GM18508 (cell line): ENCODE results near the gene FNBP1.

ENCODE experiments used
- ATAC-seq: cut with Tn5 transposase; IDR thresholded peaks from one replicate; pipeline ENCODE4 v1.9.1; 2021; ENCODE audit warnings: moderate number of reproducible peaks; ENCODE audit not compliant: insufficient read depth, unreplicated experiment

Gene FNBP1

DNA sequence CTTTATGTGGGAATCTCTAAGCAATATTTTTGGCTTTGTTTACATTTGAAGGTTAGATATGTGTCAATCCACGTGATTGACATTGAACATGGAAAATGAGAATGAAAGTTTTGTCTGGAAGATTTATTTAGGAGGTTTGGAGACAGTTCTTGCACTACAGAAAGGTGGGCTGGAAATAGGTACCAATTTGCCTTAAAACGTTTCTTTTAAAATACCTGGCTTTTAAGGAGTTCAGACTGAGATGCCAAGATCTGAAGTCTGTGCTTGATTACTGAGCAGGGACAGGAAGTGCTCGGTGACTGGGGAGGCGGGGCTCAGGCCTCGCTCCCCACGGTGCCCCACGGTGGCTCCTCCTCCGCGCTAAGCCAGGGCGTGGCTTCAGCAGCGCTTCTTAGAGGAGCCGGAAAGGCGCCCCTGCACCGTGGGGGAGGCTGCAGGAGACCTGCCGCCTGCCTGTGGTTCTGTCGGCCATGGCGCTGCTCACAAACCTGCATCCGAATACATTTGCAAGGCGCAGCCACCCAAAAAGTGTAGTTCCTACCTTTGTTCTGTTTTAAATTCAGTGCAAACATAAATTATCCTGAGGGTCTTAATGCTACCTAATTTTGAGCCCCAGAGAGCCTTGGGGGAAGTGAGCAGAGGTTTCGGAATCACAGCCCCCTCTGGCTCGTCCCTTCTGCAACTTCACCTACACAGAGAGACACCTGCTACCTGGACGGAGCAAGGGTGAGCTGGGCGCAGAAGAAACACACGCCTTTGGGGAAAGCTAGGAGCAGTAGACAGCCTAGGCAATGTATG, 158.6 kb downstream of the FNBP1 start:
- ATAC-seq: no peak

DNA sequence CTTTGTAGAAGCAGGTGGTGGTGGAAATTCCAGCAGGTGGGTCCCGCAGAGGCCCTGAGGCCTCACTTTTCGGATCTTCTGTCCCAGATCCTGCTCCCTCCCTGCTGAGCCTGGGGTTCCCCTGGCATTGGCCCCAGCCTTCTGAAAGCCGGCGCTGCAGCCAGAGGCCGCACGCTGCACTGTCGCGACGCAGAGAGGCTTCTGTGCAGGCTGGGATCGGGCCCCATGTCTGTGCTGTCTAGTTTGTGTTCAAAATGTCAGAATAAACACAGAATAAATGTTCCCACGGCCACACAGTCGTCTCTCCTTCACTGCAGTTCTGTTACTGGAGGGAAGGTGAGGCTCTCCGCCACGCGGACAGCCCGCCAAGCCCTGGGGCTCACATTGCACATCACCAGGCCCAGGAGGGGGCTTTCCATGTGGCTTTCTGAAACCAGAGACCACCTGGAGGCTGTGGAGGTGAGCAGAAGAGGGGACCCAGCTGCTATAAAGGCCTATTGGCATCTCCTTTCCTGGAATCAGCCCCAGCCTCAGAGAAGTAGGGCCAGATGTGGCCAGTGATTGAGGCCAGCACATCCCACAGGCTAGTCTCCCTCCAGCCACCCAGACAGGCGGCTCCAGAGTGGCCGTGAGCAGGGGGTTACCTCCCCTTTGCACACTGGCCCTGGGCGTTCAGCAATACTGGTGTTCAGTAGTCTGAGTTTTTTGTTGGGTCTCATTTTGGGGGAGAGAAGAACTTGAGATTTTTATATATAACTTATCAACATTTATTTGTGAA, 161.3 kb downstream of the FNBP1 start:
- ATAC-seq: no peak

DNA sequence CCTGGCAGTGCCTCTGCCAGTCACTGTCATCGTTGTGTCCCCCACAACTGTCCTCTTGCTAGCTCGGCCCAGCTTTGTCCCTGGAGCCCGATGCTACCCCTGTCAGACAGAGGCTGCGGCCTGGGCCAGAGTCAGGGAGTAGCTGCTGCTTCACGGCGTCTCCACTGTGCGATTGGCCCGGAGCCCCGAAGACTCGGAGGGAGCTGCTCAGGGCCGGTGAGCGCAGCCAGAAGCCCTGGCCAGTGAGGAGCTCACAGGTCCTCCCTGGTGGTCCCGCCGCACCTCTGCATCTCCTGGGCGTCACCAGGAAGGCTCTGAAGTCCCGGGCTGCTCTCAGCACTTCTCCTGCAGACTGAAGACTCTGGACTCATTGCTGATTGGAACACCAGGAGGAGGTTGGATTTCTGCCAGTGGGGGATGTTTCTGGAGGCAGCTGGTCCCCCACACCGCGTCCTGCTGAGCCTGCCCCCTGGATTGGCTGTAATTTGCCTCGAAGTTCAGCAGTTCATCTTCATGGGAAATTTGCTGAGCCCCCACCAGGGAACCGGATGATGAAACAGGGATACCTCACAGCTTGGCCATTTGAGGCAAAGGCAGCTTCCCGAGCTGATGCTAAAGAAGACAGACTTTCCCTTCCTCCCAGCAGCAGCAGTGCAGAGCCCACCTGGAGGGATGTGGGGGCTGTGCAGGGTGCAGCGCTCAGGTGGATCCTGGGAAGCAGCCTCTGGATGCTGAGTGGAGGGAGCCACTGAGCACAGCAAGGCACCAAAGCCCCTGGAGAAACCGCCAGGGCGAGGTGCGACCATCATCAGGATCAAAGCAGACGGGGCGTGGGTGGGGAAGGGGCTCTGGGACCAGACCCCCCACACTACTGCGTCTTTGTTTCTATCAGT, 162.1 kb downstream of the FNBP1 start:
- ATAC-seq: no peak

DNA sequence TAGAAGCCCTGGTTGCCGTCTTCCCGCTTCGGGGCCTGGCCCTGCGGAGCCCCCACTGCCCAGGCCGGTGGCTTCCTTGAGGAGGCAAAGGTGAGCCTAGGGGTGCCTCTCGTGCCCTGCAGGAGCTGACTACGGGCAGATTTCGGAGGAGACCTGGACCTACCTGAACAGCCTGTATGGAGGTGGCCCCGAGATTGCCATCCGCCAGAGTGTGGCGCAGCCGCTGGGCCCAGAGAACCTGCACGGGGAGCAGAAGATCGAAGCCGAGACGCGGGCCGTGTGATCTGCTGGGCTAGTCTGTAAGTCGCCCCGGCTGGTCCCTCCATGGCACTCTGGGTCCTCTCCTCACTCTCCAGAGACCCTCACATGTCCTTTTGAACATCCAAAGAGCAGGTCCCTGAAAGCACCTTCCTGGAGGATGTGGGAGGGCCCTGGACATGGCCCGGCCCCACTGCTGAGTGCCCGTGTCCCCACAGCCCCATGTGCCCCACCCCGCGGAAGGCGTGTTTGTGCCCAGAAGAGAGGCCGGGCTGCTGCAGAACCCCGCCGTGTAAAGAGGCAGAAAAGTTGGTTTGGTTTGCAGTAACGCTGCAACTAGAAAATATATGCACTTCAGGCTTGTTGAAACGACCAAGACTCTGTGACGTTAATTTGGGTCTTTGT, 162.9 kb downstream of the FNBP1 start:
- ATAC-seq: no peak

DNA sequence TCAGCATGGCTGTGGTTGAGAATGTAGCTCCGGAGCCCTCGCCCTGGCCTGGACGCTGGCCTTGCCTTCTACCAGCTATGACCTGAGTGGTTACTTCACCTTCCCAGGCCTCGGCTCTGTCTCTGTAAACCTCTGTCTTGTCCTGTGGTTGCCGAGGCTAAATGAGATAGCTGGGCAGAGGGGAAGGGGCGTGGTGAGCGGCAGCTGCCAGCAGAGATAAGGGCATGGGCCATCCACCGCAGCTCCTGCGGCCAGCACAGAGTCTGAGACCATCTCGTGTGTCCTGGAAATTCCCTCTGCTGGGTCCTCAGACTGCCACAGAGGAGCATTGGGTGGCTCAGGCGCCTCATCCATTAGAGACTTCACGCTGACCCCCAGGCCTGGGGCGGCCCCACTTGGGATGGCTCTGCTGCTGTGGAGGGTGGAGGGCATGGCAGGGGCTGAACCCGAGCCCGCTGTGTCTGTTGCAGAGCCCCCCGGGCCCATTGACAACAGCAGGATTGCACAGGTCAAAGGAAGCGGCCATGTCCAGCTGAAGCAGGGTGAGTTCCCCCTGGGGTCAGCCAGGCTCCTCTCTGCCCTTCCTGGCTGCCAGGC, 163.8 kb downstream of the FNBP1 start:
- no peak for ATAC-seq

DNA sequence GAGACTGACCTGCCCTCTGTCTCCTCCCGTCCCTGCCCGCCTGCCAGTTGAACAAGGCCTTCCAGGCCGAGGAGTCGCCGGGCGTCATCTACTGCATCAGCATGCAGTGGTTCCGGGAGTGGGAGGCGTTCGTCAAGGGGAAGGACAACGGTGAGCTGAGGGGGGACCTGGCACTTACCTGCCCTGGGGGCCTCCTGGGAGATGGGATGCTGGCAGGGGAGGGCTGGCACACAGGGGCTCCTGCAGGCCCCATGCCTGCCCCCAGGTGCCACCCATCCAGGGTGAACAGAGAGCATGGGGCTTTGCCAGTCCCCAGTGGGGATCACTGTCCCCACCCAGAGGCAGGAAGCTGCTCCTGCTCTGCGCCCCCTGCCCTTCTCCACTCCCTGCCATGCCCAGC, 164.7 kb downstream of the FNBP1 start:
- ATAC-seq: no peak

DNA sequence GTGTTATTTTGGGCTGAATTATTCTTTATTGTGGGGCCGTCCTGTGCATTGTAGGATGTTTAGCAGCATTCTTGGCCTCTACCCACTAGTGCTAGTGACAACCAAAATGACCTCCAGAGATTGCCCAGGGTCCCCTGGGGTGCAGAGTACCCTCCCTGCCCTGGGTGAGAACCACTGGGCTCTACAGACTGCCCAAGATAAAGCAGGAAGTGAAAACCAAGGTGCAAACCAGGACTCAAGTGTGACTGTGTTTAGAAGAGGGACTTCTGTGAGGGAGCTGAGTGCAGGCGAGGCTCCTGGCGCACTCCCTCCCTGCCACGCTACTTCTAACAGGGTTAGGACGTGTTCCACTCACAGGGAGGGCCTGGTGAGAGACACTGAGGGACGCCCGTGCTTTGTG, 166.2 kb downstream of the FNBP1 start:
- no peak for ATAC-seq

DNA sequence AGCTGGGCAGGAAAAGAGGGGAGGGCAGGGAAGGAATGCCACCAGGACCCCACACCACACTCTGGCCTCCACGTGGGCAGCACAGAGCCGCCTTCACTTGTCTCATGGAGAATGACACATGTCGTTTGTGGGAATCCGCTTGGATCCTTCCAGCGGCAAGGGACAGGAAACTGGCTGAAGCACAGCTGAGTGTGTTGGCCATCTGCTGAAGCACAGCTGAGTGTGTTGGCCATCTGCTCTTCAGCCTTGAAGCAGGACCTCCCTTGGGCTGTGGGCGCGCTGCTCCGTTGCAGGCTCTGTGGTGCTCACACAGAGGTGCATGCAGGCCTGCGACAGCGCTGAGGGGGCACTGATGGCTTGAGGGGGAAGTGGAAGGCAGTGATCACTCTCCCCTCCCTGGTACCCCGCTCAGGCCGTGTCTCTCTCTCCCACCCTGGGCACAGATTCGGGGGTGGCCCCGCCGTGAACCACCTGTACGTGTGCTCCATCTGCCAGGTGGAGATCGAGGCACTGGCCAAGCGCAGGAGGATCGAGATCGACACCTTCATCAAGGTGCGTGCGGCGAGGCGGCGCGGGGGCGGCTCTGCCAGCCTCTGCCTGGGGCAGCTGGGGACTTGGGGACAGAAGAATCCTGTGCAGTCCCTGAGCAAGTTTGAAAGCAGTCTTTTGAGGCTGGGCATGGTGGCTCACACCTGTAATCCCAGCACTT, 167.1 kb downstream of the FNBP1 start:
- no peak for ATAC-seq

DNA sequence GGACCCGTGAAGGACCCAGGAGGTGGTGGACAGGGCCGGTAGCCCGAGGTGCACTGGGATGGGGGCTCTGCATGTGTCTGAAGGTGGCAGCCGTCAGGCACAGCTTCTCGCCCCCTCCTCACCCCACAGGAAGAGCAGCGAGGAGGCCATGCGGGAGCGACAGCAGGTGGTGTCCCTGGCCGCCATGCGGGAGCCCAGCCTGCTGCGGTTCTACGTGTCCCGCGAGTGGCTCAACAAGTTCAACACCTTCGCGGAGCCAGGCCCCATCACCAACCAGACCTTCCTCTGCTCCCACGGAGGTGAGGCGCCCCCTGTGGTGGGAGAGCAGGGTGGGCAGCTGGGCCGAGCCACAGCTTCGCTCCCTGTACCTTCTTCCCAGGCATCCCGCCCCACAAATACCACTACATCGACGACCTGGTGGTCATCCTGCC, 167.8 kb downstream of the FNBP1 start:
- no peak for ATAC-seq

DNA sequence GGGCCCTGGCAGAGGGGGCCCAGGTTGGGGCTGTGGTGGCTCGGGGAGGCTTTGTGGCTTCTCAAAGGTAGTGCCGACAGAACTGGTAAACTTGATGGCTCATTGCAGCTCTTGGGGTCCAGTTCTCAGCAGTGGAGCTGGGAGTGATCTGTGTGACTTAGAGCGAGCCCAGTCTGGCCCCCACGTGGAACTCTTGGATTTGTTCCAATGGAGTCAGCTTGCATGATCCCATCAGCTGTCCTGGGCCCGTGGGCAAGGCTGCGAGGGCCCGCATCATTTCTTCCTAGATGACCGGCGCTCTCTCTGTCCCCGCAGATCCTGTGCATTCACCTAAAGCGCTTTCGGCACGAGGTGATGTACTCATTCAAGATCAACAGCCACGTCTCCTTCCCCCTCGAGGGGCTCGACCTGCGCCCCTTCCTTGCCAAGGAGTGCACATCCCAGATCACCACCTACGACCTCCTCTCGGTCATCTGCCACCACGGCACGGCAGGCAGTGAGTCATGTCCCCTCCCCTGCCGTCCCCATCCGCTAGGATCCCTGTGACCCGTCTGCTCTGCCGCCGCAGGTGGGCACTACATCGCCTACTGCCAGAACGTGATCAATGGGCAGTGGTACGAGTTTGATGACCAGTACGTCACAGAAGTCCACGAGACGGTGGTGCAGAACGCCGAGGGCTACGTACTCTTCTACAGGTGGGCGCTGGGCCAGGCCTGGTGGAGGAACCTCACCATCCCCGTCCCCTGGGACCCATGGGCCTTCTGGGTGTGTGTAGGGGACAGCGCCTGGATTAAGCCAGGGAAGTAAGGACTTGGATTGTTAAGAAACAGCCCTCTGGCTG, 168.5 kb downstream of the FNBP1 start:
- no peak for ATAC-seq

DNA sequence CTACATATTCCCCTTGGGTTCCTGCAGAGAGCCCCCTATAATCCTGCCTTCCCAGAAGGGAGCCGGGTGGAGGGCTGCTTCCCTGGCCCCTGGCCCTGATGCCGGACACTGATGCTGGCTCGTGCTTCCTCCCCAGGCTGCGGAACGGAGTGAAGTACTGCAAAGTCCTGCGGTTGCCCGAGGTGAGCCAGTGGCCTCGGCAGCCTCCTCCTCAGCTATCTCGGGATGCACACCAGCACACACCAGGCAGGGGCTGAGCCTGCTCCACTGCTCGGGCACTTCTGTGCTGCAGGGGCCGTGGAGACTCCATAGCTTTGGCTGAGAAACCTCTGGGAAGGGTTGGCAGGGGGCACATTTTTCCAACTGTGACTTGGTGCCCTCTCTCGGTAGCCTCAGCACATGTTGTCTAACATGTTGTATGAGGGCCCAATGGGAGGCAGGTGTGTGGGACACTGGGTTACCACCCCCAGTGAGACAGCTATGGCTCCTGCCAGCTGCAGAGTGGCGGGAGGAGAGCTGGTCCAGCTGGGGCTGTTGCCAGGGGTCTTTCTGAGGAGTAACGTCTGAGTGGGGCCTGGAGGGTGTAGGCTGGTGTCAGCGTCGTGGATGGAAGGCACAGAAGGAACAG, 169.3 kb downstream of the FNBP1 start:
- no peak for ATAC-seq

DNA sequence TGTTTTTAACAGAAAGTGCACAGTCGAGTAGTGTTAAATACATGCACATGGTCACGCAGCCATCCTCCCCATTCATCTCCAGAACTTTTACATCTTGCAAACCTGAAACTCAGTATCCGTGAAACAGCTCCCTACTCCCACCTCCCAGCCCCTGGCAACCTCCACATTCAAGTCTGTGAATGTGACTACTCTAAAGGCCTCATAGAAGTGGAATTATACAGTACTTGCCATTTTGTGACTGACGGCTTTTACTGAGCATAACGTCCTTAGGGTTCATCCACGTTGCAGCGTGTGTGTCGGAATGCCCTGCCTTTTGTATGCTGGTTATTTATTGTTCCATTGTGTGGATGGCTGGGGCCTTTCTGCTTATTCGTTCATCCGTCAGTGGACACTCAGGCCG, 171.9 kb downstream of the FNBP1 start:
- ATAC-seq: no peak

DNA sequence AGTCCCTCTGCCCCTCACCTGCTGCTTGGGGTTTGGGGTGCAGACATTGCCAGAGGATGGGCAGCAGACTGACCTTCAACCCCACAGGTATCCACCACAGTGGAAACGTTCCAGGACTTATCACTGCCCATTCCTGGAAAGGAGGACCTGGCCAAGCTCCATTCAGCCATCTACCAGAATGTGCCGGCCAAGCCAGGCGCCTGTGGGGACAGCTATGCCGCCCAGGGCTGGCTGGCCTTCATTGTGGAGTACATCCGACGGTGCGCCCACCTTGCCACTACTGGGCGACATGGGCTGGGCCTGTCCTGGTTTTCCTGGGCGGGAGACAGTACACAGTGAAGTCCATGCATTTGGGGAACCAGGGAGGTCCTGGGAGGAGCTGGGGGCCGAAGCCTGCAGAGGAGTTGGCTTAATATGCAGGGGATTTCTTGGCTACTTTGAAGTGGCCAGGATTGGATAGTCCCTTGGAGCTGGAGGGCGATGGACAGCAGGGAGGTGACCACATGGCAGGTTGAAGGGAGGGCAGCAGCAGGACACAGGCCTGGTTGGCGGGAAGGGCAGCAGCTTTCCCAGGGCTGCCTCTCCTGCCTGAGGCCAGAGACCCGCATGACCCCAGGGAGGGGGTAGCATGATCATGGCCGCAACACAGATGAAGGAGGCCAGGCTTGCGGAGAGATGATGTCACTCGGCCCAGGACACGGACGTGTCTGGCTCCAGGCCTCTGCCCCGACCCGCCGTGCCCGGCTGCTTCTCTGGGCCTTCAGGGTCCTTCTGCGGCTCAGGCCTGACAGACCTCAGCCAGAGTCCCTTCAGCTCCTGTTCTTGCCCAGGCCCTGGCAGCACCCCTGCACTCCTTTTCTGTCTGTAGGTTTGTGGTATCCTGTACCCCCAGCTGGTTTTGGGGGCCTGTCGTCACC, 173.1 kb downstream of the FNBP1 start:
- ATAC-seq: no peak

DNA sequence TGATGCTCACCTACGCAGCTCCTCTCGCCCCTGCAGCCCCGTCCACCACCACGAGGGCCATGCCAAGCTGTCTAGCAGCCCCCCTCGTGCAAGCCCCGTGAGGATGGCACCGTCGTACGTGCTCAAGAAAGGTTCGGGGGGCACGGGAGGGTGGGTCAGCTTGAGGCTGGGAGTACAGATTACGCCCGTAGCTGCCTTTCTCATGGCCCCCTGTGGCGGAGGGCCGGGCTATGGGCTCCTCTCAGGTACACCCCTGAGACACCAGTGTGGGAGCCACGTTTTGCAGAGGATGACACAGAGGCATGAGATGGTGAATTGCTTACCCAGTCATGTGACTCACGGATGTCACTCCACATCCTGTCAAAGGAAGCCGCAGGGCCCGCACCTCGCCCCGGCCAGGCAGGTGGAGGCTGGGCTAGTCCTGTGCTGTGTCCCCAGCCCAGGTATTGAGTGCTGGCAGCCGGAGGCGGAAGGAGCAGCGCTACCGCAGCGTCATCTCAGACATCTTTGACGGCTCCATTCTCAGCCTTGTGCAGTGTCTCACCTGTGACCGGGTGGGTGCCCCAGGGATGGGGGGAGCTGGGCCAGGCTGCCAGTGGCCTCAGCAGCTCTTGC, 174.0 kb downstream of the FNBP1 start:
- ATAC-seq: no peak

DNA sequence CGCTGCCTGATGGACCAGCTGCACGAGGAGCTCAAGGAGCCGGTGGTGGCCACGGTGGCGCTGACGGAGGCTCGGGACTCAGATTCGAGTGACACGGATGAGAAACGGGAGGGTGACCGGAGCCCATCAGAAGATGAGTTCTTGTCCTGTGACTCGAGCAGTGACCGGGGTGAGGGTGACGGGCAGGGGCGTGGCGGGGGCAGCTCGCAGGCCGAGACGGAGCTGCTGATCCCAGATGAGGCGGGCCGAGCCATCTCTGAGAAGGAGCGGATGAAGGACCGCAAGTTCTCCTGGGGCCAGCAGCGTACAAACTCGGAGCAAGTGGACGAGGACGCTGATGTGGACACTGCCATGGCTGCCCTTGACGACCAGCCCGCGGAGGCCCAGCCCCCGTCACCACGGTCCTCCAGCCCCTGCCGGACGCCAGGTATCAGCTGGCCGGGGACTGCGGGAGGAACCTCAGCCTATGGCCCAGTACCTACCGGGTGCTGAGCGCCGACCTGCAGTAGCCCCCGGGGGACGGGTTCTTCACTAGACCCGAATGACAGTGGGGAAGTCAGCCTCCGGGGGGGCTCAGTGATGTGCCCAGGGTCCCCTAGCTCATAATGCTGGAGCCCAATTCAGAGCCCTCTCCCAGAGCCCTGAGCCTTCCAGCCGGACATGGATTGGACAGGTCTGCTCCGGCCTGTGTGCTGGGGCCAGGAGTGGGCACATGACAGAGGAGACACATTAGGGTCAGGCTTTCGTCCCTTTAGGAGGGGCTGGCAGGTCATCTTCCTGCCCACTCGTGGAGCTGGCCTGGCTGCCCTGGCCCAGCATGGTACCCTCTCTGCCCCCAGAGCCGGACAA, 174.7 kb downstream of the FNBP1 start:
- ATAC-seq: no peak
